HS-5 (cell line): ENCODE data around the gene SHC3.
"Not testable (repeated sequence)": the region's sequence is repeated elsewhere in the genome, so short reads cannot be mapped to it uniquely, and the experiment has no call there.

Experiments
- DNase-seq: peaks from one replicate; pipeline ENCODE4 v3.0.0-alpha.2; 2012; ENCODE audit warnings: low read depth

Gene SHC3, protein sequence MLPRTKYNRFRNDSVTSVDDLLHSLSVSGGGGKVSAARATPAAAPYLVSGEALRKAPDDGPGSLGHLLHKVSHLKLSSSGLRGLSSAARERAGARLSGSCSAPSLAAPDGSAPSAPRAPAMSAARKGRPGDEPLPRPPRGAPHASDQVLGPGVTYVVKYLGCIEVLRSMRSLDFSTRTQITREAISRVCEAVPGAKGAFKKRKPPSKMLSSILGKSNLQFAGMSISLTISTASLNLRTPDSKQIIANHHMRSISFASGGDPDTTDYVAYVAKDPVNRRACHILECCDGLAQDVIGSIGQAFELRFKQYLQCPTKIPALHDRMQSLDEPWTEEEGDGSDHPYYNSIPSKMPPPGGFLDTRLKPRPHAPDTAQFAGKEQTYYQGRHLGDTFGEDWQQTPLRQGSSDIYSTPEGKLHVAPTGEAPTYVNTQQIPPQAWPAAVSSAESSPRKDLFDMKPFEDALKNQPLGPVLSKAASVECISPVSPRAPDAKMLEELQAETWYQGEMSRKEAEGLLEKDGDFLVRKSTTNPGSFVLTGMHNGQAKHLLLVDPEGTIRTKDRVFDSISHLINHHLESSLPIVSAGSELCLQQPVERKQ

DNA sequence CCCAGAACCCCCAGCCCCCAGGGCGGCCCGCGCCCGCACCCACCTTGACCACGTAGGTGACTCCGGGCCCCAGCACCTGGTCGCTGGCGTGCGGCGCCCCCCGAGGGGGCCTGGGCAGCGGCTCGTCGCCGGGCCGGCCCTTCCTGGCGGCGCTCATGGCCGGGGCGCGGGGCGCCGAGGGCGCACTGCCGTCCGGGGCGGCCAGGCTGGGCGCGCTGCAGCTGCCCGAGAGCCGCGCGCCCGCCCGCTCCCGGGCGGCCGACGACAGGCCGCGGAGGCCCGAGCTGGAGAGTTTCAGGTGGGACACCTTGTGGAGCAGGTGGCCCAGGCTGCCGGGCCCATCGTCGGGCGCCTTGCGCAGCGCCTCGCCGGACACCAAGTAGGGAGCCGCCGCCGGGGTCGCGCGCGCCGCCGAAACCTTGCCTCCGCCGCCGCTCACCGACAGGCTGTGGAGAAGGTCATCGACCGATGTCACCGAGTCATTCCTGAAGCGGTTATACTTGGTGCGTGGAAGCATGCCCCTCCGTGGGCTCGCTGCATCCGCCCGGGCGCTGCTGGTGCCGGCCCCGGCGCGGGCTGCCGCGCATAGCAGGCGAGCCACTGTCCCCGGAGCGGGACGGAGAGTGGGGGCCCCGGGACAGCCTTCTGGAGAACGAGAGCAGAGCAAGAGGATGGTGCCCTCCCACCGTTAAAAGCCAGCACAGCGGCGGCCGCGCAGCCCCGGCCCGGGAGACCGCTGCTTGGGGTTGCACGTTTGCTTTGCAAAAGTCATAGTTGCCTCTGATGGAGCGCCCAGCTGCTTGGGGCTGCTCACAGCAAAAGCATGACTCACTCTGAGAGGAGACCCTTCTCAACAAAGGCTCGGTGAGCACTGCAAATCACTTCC lies at the start of gene SHC3:
TSS of gene SHC3 (minus strand) at position 875 of the 886 bp plus-strand sequence. CDS start at position 517, 358 bp downstream.
- no peak for DNase-seq

DNA sequence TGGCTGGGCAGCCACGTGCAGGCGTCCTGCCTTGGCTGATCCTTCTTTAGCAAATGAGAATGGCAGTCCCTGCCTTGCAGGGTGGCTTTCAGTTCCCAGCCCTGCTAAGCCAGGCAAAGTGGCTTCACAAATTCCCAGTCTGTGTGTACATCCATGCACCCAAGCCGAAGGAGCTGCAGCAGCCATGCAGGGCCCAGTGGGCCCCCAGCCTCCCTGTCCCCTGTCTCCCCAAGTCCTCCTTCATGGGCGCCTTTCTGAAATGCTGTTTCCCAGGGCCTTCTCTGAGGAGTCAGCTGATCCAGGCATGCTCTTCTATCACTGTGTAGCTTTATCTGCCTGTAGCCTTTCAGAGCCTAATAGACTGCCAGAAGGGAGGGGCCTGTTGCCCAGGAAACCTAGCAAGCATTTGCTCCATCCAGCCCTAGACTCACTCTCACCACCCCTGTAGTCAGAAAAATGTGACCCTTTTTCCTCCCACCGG lies 47.4 kb upstream of the SHC3 start:
- DNase-seq: no peak

DNA sequence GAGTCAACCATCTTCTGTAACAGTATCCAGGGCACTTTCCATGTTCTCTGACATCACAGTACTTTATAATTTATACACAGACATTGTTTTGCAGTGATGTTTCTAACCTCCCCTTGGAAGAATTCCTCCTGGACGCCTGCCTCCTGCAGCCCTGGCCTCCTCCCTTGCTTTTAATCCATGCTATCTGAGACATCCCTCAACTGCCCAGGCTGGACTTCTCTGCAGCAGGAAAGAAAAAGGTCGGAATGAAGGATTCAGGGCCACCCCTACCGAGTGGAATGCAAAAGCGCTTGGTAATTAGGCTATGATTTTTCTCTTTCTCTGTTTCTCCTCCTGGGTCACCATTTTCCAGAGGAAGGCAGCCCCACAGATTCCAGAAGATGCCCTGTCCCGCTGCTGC lies 47.0 kb upstream of the SHC3 start:
- no peak for DNase-seq

DNA sequence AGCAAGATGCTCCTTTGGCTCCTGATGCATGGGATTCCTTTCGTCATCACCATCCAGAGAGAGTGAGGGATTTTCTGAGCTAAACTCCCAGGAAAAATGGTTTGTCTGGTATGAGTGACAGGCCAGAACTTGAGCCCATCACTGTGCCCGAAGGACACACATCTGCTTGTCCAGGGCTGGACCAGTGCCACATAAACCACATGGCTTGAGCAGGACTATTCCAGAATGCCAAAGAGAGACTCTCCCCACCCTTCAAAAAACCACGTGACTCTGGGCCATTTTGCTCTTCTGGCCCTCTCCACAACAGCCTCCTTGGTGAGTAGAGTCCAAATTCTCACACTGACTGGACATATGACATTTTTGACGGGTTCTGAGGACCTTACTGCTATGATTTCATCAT lies 46.4 kb upstream of the SHC3 start:
- no peak for DNase-seq

DNA sequence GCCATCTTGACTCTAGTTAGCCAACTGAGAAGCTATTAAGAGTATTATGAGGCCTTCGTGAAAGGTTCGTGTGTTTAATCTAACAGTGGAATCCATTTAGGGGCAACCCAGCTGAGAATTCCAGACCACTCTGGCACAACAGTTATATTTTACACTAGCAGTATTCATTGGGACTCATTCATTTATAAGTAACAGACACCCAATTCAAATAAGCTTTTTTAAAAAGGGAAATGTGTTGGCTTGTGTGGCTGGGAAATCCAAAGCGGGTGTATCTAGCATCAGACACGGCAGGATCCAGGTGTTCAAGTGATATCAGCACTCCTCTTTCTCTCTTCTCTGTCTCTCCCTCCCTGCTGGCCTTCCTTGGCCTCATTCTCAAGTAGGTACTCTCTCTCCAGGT lies 46.0 kb upstream of the SHC3 start:
- DNase-seq: no peak

DNA sequence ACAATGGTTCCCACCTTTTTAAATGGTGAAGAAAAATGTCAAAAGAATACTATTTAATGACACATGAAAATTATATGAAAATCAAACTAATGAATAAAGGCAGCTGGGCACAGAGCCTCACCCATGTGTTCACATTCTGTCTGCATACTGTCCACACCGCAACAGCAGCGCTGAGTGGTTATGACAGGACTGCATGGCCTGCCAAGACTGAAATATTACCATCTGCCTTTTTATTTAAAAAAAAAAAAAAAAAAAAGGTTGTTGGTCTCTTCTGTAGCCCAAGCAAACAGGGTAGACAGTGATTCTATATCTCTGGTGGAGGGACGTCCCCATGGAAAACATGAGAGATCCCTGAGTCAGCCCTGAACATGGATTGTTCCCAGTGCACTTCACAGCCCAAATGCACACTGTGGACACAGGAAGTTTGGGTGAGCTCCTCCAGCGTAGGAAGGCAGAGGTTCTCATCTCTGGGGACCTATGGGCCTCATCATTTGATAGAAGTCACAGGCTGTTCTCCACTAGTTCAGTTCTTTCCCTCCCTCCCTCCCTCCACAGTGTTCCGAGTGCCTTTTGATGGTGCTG lies 44.9 kb upstream of the SHC3 start:
- DNase-seq: no peak

DNA sequence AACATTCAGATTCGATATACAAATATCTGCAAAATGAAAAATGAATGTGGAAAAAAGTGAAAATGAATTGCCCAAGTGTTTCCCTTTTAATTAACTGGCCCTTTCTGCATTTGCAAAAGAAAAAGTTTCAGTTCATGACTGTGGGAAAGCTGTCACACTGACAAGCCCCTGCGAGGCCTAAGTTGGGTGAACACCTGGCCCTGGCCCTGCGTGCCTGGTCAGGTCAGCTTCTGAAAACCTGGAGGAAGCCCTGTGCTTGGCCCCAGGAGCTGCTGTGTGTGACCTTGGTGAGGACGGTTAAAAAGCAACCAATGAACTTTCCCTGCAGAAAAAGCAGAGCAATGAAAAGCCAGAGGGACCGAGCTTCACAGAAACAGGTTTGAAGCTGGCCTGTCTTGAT lies 41.0 kb upstream of the SHC3 start:
- no peak for DNase-seq

DNA sequence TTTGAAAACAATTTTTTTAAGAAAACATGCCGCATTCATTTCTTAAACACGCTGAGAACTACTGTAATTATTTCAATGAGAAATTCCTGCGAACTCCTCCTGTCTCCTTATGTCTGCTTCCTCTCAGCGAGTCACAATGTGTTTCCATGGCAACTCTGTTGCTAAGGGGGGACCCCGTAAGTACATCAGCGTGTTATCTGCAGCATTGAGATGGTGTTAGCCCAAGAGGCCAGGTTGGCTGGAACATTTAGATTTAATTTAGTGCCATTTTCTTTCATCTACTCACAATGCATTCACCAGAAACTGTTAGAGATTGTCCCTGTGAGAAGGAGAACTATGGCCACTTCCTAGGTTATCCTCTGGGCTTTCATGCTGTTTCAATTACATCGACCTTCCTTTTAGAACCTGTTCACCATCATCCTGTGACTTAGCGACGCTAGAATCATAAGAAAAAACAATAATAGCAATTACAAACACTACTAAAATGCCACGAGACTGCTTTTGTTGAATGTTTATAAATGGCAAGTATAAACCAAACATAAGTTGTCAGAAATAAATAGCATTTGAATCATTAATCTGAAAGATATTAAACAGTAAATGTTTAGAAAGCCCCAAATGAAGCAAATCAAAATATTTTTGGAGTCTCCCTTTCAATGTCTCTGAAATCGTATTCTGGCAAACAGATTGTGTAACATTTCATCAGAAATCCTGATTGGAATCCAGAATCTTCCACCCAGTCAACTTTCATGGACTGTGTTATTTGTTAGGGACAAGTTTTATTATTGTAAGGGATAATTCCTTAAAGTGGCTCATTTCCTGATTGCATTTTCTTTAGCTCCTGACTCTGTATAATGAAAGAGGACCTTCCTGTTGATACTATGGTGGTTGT lies 39.7 kb upstream of the SHC3 start:
- no peak for DNase-seq

DNA sequence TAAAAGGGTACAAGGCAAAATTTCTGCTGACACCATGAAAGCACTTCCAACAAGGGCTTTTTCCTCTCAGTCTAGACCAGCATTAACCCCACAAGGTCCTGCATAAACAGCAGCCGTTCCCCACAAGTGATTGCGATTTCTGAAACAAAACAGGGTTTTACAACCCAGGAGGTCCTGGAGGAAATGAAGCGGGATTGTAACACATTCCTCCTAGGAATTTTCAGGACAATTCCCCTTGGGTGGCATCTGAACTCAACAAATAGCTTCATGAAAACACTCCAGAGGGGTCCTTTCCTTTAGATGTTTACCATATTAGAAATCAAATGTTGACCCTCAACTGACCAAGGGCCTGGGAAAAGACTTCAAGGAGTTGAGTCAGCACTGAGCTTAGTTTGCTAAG lies 36.7 kb upstream of the SHC3 start:
- DNase-seq: no peak

DNA sequence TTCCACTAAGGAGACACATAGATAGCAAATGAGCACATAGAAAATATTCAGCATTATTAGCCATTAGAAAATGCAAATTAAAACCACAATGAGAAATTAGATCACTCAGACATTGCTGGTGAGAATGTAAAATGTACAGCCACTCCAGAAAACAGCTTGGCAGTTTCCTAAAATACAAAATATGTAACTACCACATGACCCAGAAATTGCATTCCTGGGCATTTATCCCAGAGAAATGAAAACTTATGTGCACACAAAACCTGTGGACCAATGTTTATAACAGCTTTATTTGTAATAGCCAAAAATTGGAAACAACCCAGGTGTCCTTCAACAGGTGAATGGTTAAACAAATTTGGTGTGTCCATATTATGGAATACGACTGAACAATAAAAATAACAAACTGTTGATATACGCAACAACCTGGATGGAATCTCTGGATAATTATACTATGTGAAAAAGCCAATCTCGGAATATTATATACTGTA lies 34.8 kb upstream of the SHC3 start:
- DNase-seq: no peak

DNA sequence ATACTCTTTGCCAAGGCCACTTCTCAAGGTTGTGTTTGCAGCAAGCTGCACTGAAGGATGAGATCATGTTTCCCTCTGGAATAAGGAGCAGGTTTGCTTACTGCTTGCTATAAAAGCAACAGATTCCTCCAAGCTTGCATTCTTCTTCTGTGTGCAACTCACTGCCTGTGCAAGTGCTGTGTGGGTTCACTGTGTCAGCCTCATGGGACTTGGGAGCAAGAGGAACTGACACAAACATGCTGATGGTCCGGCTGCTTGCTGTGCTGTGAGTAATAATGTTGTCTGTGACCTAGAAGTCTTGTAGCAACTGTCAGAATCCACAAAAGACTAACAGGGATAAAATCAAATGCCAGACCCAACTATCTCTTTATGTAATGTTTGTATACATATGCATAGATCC lies 33.6 kb upstream of the SHC3 start:
- no peak for DNase-seq

DNA sequence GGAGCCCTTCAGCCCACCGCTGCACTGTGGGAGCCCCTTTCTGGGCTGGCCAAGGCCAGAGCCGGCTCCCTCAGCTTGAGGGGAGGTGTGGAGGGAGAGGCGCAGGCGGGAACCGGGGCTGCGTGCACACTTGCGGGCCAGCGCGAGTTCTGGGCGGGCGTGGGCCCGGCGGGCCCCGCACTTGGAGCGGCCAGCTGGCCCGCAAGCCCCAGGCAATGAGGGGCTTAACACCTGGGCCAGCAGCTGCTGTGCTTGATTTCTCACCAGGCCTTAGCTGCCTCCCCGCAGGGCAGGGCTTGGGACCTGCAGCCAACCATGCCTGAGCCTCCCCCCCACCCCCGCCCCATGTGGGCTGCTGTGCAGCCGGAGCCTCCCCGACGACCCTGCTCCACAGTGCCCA lies 30.7 kb upstream of the SHC3 start:
- not testable (repeated sequence) for DNase-seq

DNA sequence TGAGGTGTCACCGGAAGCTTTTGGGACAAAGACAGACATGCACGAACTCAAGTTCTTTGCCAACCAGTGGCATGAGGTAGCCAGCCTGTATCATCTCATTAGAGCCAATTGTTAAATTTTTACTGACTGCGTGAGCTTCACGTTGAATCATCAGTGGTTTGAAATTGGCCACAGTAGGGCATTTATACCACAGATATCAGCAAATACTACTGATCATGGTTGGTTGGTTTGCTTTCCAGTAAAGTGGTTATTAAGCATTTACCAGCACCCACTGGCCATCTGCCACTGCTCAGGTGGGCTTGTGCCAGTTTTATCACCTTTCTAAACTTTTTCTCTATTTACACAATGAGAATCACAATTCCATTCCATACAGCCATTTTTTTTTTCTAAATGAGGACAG lies 28.4 kb upstream of the SHC3 start:
- no peak for DNase-seq

DNA sequence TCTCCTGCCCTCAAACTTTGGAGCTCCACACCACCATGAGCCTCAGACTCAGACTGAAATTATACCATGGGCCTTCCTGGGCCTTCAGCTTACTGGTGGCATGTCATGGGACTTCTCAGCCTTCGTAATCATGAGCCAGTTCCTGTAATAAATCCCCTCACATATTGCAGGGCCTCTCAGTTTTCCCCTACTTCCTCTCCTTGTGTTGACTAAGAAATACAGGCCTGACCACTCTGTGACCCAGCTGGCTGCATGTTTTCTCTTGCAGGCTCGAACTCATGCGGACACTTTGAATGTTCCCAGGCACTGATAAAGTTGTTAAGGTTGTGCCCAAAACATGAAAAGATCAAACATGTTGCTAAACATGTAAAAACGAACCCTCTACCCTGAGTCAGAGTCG lies 26.2 kb upstream of the SHC3 start:
- no peak for DNase-seq

DNA sequence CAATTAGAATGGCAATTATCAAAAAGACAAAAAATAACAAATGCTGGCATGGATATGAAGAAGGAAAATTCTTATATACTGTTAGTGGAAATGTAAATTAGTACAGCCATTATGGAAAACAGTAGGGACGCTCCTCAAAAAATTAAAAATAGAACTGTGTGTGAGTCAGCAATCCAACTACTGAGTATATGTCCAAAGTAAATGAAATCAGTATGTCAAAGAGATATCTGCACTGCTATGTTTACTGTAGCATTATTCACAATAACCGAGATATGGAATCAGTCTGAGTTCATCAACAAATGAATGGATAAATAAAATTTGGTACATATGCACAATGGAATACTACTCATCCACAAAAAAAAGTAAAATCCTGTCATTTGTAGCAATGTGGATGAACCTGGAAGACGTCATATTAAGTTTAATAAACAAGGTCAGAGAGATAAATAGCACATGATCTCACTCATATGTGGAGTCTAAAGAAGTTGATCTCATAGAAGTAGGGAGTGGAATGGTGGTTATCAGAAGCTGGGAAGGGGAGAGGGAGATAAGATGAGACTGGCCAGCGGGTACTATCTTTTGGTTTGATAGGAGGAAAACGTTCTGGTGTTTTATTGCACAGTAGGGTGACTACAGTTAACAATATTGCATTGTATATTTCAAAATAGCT lies 16.6 kb upstream of the SHC3 start:
- DNase-seq: no peak

DNA sequence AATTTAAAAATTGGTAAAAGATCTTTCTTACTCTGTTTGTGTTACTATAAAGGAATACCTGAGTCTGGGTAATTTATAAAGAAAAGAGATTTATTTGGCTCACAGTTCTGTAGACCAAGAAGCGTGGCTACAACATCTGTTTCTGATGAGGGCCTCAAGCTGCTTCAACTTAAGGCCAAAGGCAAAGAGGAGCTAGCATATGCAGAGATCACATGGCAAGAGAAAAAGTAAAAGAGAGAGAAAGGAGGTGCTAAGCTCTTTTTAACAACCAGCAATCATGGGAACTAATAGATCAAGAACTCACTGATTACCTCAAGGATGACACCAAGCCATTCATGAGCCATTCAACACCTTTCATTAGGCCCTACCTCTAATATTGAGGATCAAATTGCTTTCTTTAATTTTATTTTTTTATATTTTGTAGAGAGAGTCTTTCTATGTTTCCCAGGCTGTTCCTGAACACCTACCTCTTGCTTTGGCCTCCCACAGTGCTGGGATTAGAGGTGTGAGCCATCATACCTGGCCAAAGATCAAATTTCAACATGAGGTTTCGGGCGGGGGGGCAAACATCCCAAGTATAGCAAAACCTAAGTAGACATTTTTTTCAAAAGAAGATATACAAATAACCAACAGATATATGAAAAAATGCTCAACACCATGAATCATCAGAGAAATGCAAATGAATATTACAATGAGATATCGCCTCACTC lies 16.0 kb upstream of the SHC3 start:
- no peak for DNase-seq

DNA sequence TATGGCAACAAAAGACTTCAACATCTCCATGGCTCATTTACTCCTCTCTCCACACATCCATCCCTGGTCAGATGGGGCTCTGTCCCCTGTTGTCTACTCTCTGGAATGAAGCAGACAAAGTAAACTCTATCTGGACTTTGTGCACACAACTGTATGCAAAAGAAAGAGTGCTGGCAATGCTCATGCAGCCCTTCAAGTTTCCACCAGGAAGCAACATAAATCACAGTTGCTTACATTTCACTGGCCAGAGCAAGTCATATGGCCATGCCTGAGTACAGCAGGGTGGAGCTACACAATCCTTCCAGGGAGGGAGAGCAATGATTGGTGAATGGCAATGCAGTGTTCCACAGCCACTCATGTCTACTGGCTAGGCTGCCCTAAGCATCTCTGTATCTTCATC lies 12.4 kb upstream of the SHC3 start:
- no peak for DNase-seq

DNA sequence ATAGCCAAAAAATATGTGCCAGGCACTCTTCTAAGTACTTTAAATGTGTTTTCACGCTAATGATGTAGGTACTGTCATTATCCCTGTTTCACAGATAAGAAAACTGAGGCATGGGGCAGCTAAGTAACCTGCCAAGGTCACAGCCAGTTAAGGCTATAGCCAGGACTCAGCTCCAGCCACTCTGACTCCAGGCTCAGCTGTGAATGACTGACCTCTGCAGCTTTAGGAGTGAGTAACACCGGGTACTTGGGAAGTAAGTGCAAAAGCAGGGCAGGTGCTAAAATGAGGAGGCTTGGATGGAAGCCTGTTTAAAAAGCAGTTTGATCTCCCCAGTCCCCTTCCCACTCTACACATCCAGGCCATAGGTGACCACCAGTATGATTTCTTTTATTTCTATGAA lies 10.6 kb upstream of the SHC3 start:
- DNase-seq: no peak

DNA sequence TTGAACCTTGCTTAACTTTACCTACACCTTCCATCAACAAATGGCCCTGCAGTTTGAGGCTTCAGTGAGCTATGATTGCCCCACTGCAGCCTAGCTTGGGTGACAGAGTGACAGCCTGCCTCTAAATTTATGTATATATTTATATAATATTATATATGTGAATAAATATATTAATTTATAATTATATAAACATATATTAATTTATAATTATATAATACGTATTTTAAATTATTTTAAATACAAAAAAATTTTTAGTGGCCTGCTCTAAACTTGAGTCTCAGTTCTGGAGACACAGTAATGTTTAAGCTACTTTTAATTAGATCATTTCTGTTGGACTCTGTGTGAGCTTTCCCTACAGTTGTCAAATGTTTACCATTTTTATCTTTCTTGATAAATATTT lies 9.3 kb upstream of the SHC3 start:
- DNase-seq: no peak

DNA sequence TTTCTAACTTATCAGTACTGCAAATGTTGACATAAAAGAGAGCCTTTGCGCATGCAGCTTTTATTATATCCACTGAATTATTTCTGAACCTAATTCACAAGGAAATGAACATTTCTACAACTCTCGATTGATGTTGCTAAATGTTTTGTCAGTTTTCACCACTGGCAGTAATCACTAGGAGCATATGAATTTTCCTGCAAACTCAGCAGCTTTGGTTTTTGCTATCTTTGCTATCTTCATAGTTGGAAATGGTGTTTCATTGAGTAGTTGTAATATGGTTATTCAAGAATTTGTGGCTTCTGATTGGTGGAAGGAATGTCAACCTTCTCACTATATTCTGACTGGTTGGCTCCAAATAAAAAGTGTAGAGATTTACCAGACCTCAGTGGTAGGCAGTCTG lies 8.9 kb upstream of the SHC3 start:
- DNase-seq: no peak
